DND-41 (cell line): ENCODE data around the gene DYRK1B.

ENCODE experiments used
- ATAC-seq: fragments of 200-7000 bp; cut with Tn5 transposase; 3 replicates; pipeline ENCODE4 v1.9.1; 2021; ENCODE audit warnings: low read depth; ENCODE audit not compliant: insufficient read depth
- DNase-seq: peaks from one replicate; pipeline ENCODE4 v3.0.0-alpha.2; 2020
- H2AFZ ChIP-seq: 2 replicates; pipeline ENCODE4 v1.6.0; 2012; ENCODE audit warnings: low read depth, low read length
- H3K27ac ChIP-seq: 2 replicates; pipeline ENCODE4 v1.5.1; 2012; ENCODE audit warnings: low read length, inconsistent platforms
- H3K27me3 ChIP-seq: fragments of 200-600 bp; sonication (generic); 2 replicates; pipeline ENCODE4 v1.6.0; 2012; ENCODE audit warnings: low read length, mild to moderate bottlenecking, inconsistent platforms; ENCODE audit not compliant: insufficient read depth, poor library complexity
- H3K36me3 ChIP-seq: 2 replicates; pipeline ENCODE4 v1.5.1; 2012; ENCODE audit warnings: low read length, inconsistent platforms; ENCODE audit not compliant: insufficient read depth
- H3K4me1 ChIP-seq: 2 replicates; pipeline ENCODE4 v1.5.1; 2012; ENCODE audit warnings: mild to moderate bottlenecking, low read length; ENCODE audit not compliant: insufficient read depth
- H3K4me2 ChIP-seq: 2 replicates; pipeline ENCODE4 v1.6.0; 2012; ENCODE audit warnings: mild to moderate bottlenecking, moderate library complexity, low read length, inconsistent platforms; ENCODE audit not compliant: insufficient read depth
- H3K4me3 ChIP-seq, 2 experiments: fragments of 200-600 bp in 1 of 2; shearing (Covaris generic) in 1 of 2; 2 replicates each; pipeline ENCODE4 v1.5.1; 2012 to 2016; ENCODE audit warnings: inconsistent platforms in 2 of 2, low read length in 2 of 2, mild to moderate bottlenecking in 2 of 2, low read depth in 1 of 2, moderate library complexity in 1 of 2
- H3K79me2 ChIP-seq: 2 replicates; pipeline ENCODE4 v1.6.0; 2012; ENCODE audit warnings: low read length, inconsistent platforms; ENCODE audit not compliant: insufficient read depth
- H3K9ac ChIP-seq: 2 replicates; pipeline ENCODE4 v1.6.0; 2012; ENCODE audit warnings: low read depth, mild to moderate bottlenecking, inconsistent platforms, low read length, moderate library complexity
- H3K9me3 ChIP-seq: 2 replicates; pipeline ENCODE4 v1.5.1; 2012; ENCODE audit warnings: low read length, moderate library complexity, mild to moderate bottlenecking, inconsistent platforms; ENCODE audit not compliant: insufficient read depth, severe bottlenecking
- H4K20me1 ChIP-seq: 2 replicates; pipeline ENCODE4 v1.6.0; 2012; ENCODE audit warnings: low read length; ENCODE audit not compliant: insufficient read depth
- EZH2 ChIP-seq: IDR thresholded peaks from 3 replicates; pipeline ENCODE4 v1.6.1; 2012; ENCODE audit warnings: borderline replicate concordance, low read depth, mild to moderate bottlenecking, moderate library complexity, low read length, inconsistent platforms; ENCODE audit not compliant: severe bottlenecking
- TF ChIP-seq, protein P1 (sequence below): IDR thresholded peaks from 2 replicates; pipeline ENCODE4 v1.5.1; 2012; ENCODE audit warnings: borderline replicate concordance, low read length, moderate library complexity, mild to moderate bottlenecking; ENCODE audit not compliant: poor library complexity, severe bottlenecking; ENCODE audit errors: extremely low read depth

The DYRK1B gene

DNA sequence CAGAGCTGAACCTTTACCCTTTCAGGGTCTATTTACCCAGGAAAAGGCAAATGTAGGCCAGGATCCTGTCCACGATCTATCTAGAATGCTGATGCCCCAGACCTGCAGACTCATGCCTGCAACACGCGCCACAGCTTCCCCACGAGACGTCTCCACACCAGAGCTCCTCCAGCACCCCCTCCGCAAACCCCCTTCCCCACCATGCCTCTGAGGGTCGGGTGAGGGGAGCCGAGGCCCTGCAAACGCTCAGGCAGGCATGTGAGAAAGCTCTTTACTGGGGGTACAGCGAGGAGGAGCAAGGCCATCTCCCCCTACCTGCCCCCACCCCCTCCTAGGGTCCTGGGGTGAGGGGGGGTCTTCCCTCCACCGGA lies 8.9 kb downstream of the DYRK1B start:
- Histone ChIP-seq H3K4me3 (peak overlapping the region in 1 of 2 experiments; percentile 76; a peak in 2 of 4 replicates), H3K9ac (peak overlapping the region; percentile 64), H3K4me2 (peak overlapping the region; percentile 87)

DNA sequence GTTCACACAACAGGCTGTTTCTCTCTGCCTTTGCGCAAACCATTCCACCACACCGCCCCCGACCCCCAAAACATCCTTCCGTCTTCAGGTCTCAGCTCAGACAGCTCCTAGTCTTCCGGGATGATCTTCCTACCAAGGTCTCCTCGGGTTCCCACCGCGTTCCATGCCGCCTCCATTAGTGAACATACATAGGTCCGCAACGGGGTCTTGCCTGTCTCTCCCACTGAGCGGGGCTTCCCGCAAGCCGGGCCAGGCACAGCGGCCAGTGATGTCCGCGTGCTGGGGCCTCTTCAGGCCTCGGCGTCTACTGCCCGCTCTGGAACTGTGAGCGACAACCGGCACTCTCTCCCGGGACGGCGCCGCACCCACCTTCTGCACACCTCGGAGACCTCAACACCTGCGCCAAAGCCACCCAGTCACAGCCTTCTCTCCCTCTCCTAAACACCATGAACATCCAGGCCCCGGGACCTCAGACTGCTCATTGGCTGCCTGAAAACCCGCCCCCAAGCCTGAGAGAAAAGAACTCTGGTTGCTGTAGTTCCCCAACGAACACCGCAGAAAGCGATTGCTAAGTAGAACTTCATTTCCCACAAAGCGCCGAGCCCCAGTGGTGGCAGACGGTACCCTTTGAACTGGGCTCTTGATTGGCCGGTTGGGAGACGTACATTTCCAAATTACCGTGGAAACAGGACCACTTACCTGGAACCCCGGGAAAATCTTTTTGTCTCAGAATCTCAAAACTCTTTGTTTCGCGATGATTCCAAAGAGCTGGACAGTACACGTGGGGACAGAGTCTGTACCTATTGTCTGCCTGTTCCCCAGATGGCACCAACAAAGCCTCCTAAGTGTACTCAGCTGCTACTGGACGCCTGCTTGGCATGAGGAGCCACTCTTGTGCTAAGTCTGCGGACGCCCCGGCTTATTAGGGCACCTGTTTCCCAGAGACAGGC lies 9.5 kb downstream of the DYRK1B start:
- peak overlapping the region; percentile 52 for H3K27ac ChIP-seq
- no peak for TF ChIP-seq EZH2
- TF ChIP-seq, protein P1, sequence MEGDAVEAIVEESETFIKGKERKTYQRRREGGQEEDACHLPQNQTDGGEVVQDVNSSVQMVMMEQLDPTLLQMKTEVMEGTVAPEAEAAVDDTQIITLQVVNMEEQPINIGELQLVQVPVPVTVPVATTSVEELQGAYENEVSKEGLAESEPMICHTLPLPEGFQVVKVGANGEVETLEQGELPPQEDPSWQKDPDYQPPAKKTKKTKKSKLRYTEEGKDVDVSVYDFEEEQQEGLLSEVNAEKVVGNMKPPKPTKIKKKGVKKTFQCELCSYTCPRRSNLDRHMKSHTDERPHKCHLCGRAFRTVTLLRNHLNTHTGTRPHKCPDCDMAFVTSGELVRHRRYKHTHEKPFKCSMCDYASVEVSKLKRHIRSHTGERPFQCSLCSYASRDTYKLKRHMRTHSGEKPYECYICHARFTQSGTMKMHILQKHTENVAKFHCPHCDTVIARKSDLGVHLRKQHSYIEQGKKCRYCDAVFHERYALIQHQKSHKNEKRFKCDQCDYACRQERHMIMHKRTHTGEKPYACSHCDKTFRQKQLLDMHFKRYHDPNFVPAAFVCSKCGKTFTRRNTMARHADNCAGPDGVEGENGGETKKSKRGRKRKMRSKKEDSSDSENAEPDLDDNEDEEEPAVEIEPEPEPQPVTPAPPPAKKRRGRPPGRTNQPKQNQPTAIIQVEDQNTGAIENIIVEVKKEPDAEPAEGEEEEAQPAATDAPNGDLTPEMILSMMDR, result no peak
- peak overlapping the region; percentile 72 for H2AFZ ChIP-seq
- peak overlapping the region; percentile 44 to 76; a peak in 3 of 4 replicates for H3K4me3 ChIP-seq
- peak; percentile 92 for DNase-seq
- no peaks in the 10 kb centered on the region for H3K27me3 ChIP-seq
- peak overlapping the region; percentile 87 for H3K4me2 ChIP-seq
- peaks cover 10% of the 10 kb centered on the region for H3K79me2 ChIP-seq
- H3K9me3 ChIP-seq, result no peaks in the 10 kb centered on the region
- peaks cover 27% of the 10 kb centered on the region for H3K36me3 ChIP-seq
- H3K4me1 ChIP-seq, result peaks cover 20% of the 10 kb centered on the region
- ATAC-seq, result peak; percentile 99
- H3K9ac ChIP-seq, result peak overlapping the region; percentile 64
- no peaks in the 10 kb centered on the region for H4K20me1 ChIP-seq

More for the DNA sequence above, 8.9 kb downstream of the DYRK1B start:
- ATAC-seq, result no peak
- H3K9me3 ChIP-seq, result no peaks in the 10 kb centered on the region
- peaks cover 10% of the 10 kb centered on the region for H3K79me2 ChIP-seq
- no peaks in the 10 kb centered on the region for H3K27me3 ChIP-seq
- H3K4me1 ChIP-seq, result peaks cover 20% of the 10 kb centered on the region
- H3K27ac ChIP-seq, result peak overlapping the region; percentile 39
- TF ChIP-seq EZH2, result no peak
- TF ChIP-seq, protein P1, result no peak
- peak overlapping the region; percentile 72 for H2AFZ ChIP-seq
- no peaks in the 10 kb centered on the region for H4K20me1 ChIP-seq
- peaks cover 33% of the 10 kb centered on the region for H3K36me3 ChIP-seq
- no peak for DNase-seq

DNA sequence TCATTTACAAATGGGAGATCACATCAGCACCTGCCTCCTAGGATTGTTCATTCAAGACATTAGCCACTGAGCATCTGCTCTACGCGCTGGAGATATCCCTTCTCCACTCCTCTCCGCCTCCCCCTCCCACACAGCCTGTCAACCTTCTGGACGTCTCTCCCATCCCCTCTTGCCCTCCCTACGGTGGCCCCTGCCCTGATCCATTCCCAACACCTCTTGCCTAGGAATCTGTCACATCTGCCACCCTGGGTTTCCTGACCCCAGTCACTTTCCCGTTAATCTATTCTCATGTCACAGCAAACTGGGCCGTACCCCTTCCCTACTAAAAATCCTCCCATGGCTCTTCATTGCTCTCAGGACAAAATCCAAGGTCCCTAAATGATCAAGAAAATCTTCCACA lies 10.3 kb downstream of the DYRK1B start:
- Histone ChIP-seq H2AFZ (peak overlapping the region; percentile 72), H4K20me1 (no peaks in the 10 kb centered on the region), H3K27ac (peak overlapping the region; percentile 52; the same call in 1 of the 2 replicates), H3K4me3 (peak overlapping the region; percentile 44 to 76; a peak in 3 of 4 replicates), H3K4me2 (peak overlapping the region; percentile 87), H3K79me2 (peaks cover 10% of the 10 kb centered on the region), H3K9me3 (no peaks in the 10 kb centered on the region), H3K9ac (peak overlapping the region; percentile 64), H3K4me1 (peaks cover 20% of the 10 kb centered on the region), H3K36me3 (peaks cover 26% of the 10 kb centered on the region), H3K27me3 (no peaks in the 10 kb centered on the region)
- no peak for TF ChIP-seq EZH2
- TF ChIP-seq, protein P1, result no peak
- DNase-seq (no peak), ATAC-seq (no peak)
